Suppressor macrophage (primary cell): ENCODE measurements around the gene TNRC18.
"Not testable (repeated sequence)": the region's sequence is repeated elsewhere in the genome, so short reads cannot be mapped to it uniquely, and the experiment has no call there.

ENCODE experiments used
- DNase-seq, 4 experiments: peaks; one replicate each; pipeline ENCODE4 v3.0.0-alpha.2; 2020 to 2022

The TNRC18 gene

DNA sequence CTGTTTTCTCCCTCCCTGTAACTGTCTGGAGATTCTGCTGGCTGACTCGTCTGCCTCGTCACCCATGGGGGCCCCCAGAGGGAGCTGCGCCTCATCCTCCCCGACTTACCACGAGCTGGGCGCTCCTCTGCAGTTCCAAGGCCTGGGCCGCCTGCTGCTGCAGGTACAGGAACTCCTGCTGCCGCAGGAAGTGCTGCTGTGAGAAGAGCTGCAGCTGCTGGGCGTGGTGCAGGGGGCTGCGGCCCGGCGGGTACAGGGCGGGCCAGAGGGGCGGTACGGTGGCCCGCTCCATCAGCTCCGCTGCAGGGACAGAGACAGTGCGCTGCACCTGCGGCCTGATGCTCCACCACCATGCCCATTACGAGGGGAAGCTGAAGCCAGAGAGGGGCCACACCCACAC lies 47.7 kb downstream of the TNRC18 start:
- no peak for DNase-seq

DNA sequence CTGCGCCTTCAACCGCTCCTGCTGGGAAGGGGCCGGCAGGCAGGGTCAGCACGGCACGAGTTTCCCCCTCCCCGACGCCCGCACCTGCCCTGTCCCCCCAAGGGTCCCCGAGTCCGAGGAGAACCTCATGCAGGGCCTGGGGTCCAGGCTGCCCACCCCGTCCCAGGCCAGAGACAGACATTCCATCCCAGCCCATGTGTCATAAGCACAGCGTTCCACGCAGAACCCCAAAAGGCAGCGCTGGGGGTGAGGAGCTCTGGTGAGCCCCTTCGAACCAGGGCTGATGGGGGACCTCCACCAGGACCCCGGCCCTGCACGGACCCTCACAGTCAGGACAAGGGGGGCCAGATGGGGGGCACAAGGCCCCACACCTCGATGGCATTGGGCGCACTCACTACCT lies 49.2 kb downstream of the TNRC18 start:
- no peak for DNase-seq

DNA sequence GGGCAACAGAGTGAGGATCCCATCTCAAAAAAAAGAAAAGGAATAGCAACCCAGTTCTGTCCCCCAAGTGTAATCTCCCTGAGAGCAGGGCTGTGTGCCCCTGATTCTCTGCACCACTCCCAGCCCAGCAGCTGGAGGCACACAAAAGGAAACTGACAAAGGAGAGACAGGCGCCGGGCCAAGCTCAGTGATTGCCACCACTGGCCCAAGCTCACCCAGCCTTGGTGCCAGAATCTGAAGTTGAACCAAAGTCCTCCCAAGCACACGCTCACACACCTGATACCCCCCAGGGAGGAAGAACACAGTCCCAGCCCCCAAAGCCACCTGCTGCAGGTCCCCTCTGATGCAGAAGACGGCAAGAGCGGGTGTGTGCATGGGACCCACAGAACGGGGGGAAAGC lies 50.3 kb downstream of the TNRC18 start:
- DNase-seq, result no peak

- no peak for DNase-seq
Measured at GRCh38 chr7:5370454-5371353, 52.9 kb downstream of the TNRC18 start.

- no peak for DNase-seq
Measured at GRCh38 chr7:5367661-5368060, 56.0 kb downstream of the TNRC18 start.

DNA sequence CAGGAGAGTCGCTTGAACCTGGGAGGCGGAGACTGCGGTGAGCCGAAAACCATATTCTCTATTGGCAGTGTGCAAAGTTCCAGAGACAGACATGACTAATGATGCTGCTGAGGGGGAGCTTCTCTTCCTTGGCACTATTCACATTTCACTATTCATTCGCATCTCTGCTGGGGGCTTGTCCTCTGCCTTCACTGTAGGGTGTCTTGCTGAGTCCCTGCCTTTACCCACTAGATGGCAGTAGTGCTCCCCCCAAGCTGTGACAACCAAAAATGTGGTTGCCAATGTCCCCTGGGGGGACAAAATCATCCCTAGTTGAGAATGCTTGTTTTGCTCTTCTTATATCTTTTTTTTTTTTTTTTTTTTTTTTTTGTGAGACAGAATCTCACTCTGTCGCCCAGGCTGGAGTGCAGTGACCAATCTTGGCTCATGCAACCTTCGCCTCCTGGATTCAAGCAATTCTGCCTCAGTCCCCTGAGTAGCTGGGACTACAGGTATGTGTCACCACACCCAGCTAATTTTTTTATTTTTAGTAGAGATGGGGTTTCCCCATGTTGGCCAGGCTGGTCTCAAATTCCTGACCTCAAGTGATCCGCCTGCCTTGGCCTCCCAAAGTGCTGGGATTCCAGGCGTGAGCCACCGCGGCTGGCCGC lies 57.5 kb downstream of the TNRC18 start:
- peak; percentile 65 to 82 (median 77) for DNase-seq

DNA sequence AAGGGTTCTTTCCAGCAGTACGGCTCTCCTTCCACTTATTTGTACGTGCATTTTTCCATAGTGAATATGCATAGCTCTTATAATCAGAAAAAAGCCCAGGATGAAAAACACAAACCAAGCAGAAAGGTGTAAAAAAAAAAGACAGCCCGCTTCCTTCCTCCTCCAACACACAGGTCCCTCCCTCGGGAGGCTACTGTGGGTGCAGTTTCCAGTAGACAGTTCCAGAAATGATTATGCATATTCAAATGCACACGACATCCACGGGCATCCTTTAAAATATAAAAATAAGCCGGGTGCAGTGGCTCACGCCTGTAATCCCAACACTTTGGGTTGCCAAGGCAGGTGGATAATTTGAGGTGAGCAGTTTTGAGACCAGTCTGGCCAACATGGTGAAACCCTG lies 59.9 kb downstream of the TNRC18 start:
- DNase-seq, result no peak

DNA sequence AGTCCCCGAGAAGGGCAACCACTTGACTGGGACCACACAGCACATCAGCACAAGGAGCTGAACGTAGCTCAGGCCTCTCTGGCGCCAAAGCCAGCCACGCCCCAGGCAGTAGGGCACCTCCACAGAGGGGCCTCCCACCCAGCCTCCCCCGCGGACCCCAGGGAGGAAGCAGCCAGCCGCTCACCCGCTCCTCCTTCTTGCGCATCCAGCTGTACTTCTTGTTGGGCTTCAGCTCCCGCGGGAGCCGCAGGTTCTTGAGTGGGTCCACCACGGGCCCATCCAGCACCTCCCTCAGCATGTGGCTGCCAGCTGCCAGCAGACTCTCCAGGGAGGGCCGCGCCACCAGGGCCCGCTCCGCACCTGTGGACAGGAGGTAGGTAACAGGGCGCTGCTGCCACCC lies 61.2 kb downstream of the TNRC18 start:
- no peak for DNase-seq

DNA sequence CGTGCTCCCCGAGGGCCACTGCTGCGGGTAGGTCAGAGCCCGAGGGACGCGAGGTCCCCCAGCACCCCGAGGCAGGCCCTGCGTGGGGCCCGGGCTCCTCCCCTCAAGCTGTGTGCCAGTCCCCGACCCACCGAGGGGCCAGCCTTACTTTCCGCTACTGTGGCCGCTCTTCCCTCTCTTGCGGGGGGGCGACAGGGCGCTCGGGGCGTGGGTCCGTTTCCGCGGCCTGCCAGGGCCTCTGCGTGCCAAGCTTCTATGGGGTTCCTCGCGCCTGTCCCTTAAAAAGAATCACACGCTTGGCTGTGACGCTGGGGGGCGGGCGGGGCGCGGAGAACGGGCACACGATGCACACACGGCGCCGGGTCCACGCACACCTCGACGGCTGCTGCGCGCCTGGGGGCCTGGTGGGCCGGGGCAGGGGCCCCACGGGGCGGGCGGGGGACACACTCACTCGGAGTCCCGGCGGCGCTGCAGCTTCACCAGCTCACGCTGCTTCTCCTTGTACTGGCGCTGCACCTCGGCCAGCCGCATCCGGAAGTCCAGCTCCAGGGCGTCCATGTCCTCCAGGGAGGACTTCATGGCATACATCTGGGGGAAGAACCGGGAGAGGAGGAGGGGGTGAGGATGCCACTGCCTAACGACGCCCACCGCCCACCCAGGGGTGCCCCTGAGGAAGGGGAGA lies 62.0 kb downstream of the TNRC18 start:
- DNase-seq, result no peak

GRCh38 chr7:5360971-5361370 lies 62.7 kb downstream of the TNRC18 start:
- no peak for DNase-seq

GRCh38 chr7:5360451-5360850 lies 63.2 kb downstream of the TNRC18 start:
- DNase-seq, result no peak

DNA sequence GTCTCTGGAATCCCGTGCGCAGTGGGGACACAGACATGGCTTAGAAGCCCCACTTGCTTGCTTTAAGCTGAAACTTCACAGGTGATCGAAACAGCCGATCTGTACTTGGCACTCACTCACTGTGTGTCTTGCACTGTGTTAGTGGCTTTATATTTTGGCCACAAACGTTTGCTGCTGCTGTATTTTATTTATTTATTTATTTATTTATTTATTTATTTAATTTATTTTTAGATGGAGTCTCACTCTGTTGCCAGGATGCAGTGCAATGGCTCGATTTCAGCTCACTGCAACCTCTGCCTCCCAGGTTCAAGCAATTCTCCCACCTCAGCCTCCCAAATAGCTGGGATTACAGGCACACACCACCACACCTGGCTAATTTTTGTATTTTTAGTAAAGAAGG lies 63.6 kb downstream of the TNRC18 start:
- DNase-seq, result not testable (repeated sequence)

GRCh38 chr7:5359344-5359743 lies 64.3 kb downstream of the TNRC18 start:
- no peak for DNase-seq

DNA sequence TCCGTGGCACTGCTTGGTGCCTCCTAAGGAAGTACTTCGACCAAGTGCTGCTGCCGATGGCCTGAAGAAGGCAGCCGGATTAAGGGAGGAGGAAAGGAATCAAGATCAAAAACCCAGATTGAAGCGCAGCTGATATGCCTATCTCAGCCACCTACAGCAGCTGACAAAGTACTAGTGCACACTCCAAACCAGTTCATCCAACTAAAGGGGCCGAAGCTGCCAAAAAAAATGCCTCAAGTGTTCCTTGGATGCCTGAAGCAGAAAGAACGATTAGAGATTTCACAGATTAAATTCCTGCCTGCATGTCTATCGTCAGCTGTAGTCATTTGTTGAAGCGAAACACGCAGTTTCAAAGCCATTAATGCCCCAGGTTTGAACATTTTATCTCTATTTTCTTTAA lies 65.7 kb downstream of the TNRC18 start:
- DNase-seq, result no peak

DNA sequence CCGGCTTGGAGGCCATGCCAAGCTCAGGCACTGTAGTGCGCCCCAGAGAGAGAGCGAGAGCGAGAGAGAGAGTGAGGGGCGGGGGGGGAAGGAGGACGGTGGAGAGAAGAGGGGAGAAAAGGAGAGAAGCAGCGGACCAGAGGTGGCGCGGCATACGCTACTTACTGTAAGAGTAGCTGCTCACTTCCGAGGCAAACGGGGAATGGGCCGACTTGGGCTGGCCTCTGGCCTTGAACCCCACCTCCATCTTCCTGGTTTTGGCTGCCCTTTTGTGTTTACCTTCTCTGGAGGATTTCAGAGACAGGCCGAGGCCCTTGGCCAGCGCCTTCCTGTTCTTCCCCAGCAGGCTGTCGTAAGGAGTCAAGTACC lies 66.9 kb downstream of the TNRC18 start:
- no peak for DNase-seq

DNA sequence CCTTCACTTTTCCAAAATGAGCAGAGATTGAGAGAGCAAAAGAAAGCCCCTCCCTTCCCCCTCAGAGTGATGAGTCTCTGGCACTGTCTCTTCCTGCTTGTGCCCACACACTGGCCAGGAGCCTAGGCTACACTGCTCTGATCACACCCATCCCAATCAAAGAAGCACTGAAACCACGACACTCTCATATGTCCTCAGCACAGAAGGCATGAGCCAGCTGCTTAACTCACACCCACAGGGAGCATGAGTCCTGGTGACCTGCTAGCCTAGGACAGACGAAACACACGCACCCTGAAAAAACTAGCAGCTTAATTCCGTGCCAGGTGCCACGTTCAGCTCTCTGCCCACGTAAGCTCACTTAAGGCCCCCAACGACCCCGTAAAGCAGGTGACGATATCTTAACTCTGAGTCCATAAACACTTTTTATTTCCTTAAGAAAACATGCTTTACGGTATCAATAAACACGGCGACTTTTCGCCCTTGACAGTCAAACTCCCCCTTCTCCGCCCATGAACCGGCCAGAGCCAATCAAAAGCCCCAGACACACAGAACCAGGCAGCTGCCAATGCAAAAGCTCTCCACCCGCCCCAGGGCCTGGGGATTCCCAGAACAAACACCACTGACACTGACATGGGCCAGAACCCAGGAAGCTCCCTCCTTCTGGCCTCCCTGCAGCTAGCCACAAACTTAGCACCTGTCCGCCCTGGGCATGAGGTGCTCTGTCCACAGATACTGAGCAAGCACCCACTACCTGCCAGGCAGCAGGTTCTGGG lies 69.0 kb downstream of the TNRC18 start:
- peak; percentile 52 to 79 (median 64) for DNase-seq

GRCh38 chr7:5352440-5353010 lies 71.1 kb downstream of the TNRC18 start:
- no peak for DNase-seq

- DNase-seq, result no peak
Measured at GRCh38 chr7:5351507-5352265, 71.9 kb downstream of the TNRC18 start.

DNA sequence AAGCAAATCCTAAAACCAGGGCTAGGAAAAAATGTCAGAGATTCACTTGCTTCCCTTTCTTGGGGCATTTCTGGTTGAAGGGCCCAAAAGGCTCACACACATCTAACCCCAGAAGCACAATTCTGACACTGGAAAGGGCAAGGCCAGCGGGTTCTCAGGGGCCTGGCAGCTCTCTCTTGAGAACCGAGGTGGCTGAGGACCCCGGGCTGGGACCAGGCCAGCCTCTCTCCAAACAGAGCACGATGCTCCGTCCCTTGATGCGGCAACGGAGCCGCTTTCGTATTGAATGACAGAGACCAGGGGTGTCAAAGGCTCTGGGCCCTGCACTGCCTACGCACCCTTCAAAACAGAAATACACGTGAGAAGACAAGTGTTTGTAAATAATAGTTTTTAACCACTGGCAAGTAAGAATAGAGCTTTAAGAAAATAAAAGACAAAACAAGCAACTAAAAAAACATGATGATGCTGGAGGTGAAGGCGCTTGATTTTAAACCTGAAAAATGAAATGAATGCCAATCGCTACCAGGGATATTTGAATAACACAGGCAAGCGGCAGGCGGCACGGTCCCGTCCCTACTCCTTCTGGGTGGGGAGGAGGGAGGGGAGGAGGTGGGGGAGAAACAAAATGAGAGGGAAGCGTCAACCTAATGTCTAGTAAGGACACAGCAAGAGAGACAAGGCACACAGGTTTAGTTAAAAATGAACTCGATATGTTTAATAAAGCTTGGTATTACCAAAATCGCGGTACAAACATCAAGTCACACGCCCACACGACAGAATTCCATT lies 72.8 kb downstream of the TNRC18 start:
- no peak for DNase-seq

DNA sequence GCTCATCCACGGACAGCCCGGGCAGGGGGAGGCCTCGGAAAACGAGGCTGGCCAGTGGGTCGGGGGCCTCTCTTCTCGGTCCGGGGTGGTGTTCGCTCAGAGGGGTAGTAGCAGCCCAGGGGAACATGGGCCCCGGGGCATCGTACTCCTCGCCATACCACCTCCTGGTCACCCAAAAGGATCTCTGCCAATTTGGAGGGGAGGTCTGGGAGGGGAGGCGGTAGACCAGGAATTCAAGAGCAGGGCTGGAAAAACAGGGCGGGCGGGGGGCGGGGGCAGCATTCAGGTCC lies 73.5 kb downstream of the TNRC18 start:
- no peak for DNase-seq
